Measurements from ENCODE around the gene SRSF1.
"Not testable (repeated sequence)": the region's sequence is repeated elsewhere in the genome, so short reads cannot be mapped to it uniquely, and the experiment has no call there.

Gene SRSF1

DNA sequence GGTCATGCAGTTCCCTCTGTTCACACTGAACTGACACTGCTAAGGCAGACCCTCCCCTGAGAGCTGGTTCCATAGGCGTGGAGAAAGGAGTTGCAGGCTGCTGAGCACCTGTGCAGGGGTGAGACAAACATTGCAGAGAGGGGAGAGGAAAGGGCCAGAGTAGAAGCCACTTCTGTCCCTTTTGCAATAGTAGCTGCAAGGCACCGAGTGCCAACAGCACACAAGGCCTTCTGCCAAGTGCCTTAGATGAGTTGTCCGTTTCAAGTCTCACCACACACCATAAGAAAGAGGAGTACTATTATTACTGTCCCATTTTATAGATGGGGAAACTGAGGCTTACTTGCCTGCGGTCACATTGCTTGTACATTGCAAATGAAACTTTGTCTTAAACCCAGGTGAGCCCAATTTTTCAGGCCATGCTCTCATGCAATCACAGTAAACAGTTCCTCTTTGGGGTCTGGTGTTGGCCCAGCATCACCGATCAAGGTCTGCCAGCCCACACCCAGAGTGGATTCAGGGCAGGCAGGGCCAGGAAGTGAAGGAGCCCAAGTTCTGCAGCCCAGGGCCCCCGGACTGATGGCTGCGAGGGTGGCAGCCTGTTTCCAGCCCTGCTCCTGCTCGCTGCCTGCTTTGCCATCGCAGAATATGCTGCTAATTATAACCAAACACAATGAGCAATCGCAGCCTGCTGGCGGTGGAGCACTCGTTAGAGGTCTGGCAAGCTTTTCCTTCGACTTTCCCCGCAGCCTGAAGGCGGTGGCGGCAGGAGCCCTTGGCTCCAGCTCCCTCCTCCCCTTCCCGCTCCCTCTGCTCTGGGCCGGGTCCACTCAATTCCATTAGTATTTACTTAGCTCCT lies 39.4 kb upstream of the SRSF1 start:
- H3K27ac ChIP-seq (ENCODE audit: low read depth, low read length), result no peak overlapping the region
- H3K27me3 ChIP-seq (ENCODE audit: control insufficient read depth, insufficient read depth, low read length), result no peaks in the 10 kb centered on the region
- no peak overlapping the region for H3K9ac ChIP-seq (ENCODE audit: low read depth, low read length)
- no peak overlapping the region for H3K4me3 ChIP-seq (ENCODE audit: low read depth, low read length)
- no peaks in the 10 kb centered on the region for H3K36me3 ChIP-seq (ENCODE audit: control insufficient read depth, insufficient read depth, low read length)
- H3K9me3 ChIP-seq (ENCODE audit: control insufficient read depth, insufficient read depth, low read length), result no peaks in the 10 kb centered on the region
- H3K4me1 ChIP-seq (ENCODE audit: control insufficient read depth, insufficient read depth, low read length), result peaks cover 12% of the 10 kb centered on the region; the same call in 1 of the 2 replicates

DNA sequence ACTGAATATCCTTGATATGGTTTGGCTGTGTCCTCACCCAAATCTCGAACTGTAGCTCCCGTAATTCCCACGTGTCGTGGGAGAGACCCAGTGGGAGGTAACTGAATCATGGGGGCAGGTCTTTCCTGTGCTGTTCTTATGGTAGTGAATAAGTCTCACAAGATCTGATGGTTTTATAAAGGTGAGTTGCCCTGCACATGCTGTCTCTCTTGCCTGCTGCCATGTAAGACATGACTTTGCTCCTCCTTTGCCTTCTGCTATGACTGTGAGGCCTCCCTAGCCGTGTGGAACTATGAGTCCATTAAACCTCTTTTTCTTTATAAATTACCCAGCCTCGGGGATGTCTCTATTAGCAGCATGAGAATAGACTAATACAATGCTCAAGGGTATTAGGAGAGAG lies 37.2 kb upstream of the SRSF1 start:
- not testable (repeated sequence) for H3K27me3 ChIP-seq (ENCODE audit: control insufficient read depth, insufficient read depth, low read length); H3K27ac ChIP-seq (ENCODE audit: low read depth, low read length); H3K4me3 ChIP-seq (ENCODE audit: low read depth, low read length); H3K36me3 ChIP-seq (ENCODE audit: control insufficient read depth, insufficient read depth, low read length); H3K9ac ChIP-seq (ENCODE audit: low read depth, low read length); H3K9me3 ChIP-seq (ENCODE audit: control insufficient read depth, insufficient read depth, low read length)
- H3K4me1 ChIP-seq (ENCODE audit: control insufficient read depth, insufficient read depth, low read length), result peaks cover 12% of the 10 kb centered on the region; the same call in 1 of the 2 replicates

DNA sequence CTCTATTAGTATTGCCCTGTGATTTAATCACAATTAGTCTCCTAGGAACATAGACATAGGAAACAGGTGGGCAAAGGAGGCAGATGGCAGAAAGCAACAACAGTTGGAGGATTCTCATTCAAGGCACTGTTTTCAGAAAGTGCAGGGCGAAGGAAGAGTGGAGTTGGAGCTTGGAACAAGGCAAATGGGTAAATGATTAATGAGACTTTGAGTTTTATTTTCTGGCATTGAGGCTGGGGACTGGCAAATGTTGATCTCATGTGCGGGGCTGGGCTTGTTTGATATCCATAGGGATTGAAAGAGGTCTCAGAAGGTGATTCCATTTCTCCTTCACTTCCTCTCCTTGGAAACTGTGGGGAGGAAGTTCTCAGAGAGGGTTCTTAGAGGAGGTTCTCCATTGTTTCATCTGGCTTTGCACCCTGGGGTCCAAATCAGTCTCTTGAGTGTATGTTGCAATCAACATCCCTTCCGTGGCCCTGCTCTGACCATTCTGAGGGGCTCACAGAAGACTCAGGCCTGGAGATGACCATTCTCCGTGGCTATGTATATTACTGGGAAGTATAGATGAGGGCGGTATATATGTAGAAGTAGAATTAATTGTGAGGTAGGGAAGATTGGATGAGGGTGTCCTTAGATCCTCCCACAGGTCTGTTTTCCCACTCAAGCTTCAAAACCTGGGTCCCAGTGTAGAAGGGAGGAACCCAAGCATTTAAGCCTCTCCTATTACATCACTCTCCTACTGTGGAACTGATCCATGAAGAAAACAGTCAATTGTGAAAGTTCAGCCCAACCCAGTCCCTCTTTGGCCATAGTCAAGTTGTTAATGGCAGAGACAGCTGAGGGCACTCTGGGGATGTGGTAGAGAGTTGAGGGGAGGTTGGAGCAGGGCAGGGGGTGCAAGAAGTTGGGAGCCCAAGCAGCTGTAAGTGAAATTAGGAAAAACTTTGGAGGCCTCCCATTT lies 36.5 kb upstream of the SRSF1 start:
- Histone ChIP-seq H3K27ac (ENCODE audit: low read depth, low read length) (no peak overlapping the region), H3K27me3 (ENCODE audit: control insufficient read depth, insufficient read depth, low read length) (no peaks in the 10 kb centered on the region), H3K4me3 (ENCODE audit: low read depth, low read length) (no peak overlapping the region), H3K9ac (ENCODE audit: low read depth, low read length) (no peak overlapping the region), H3K36me3 (ENCODE audit: control insufficient read depth, insufficient read depth, low read length) (no peaks in the 10 kb centered on the region), H3K4me1 (ENCODE audit: control insufficient read depth, insufficient read depth, low read length) (peaks cover 12% of the 10 kb centered on the region; the same call in 1 of the 2 replicates), H3K9me3 (ENCODE audit: control insufficient read depth, insufficient read depth, low read length) (no peaks in the 10 kb centered on the region)

DNA sequence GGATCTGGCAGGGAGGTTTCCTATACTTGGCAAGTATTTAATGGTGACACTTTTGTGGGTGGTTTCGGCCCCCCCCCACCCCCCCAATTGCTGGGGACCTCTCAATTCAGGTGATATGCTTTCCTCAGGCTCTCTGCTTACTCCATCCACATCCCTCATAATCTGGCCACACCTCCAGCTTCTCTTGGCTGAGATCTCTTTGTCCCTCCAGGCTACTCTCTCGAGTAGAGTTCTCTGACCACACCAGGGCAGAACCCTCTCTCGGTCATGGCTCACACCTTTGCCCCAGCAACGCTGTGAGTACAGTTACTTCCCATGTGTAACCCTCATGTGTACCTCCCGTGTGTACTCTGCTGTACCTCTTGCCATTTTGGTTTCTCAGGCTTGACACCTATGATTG lies 34.1 kb upstream of the SRSF1 start:
- H3K4me1 ChIP-seq (ENCODE audit: control insufficient read depth, insufficient read depth, low read length), result no peaks in the 10 kb centered on the region
- H3K9me3 ChIP-seq (ENCODE audit: control insufficient read depth, insufficient read depth, low read length), result no peaks in the 10 kb centered on the region
- H3K9ac ChIP-seq (ENCODE audit: low read depth, low read length), result no peak overlapping the region
- H3K36me3 ChIP-seq (ENCODE audit: control insufficient read depth, insufficient read depth, low read length), result no peaks in the 10 kb centered on the region
- no peak overlapping the region for H3K27ac ChIP-seq (ENCODE audit: low read depth, low read length)
- H3K27me3 ChIP-seq (ENCODE audit: control insufficient read depth, insufficient read depth, low read length), result no peaks in the 10 kb centered on the region
- no peak overlapping the region for H3K4me3 ChIP-seq (ENCODE audit: low read depth, low read length)

DNA sequence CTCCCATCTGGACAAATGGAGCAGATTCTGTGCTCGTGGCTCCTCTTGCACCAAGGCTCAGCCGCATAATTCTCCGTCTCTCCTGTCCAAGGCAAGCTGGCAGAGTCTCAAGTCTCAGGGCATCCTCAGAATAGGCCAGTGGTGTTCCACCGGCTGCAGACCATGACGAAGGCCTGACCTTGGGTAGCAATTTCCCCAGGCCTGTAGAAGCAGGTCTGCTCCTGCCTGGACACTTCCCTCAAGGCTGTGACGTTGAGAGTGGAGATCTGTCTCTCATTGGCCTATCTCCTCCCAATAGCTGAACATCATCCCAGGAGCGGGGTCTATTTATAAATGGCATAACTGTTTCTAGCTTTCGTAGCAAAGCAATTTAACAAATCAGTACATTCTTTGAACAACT lies 33.3 kb upstream of the SRSF1 start:
- no peaks in the 10 kb centered on the region for H3K36me3 ChIP-seq (ENCODE audit: control insufficient read depth, insufficient read depth, low read length)
- no peaks in the 10 kb centered on the region for H3K27me3 ChIP-seq (ENCODE audit: control insufficient read depth, insufficient read depth, low read length)
- H3K9ac ChIP-seq (ENCODE audit: low read depth, low read length), result no peak overlapping the region
- H3K27ac ChIP-seq (ENCODE audit: low read depth, low read length), result no peak overlapping the region
- no peaks in the 10 kb centered on the region for H3K4me1 ChIP-seq (ENCODE audit: control insufficient read depth, insufficient read depth, low read length)
- no peak overlapping the region for H3K4me3 ChIP-seq (ENCODE audit: low read depth, low read length)
- H3K9me3 ChIP-seq (ENCODE audit: control insufficient read depth, insufficient read depth, low read length), result no peaks in the 10 kb centered on the region

DNA sequence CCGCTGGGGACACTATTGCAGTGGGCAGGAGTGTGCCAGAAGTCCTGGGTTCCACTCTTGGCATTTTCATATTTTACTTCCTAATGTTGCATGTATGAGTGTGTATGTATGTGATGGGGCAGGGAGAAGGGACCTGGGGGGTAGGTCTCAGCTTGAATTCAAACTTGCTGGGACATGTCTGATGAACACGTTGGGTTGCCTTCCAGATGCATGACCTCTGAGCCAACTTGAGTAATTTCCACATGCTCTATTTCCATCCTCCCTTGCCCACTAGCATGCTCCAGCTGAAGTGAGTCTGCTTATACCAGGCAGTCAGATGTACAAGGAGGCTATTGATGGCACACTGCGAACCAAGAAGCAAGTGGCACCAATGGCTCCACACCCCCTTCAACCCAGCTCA lies 32.9 kb upstream of the SRSF1 start:
- no peak overlapping the region for H3K27ac ChIP-seq (ENCODE audit: low read depth, low read length)
- H3K27me3 ChIP-seq (ENCODE audit: control insufficient read depth, insufficient read depth, low read length), result no peaks in the 10 kb centered on the region
- no peak overlapping the region for H3K4me3 ChIP-seq (ENCODE audit: low read depth, low read length)
- H3K4me1 ChIP-seq (ENCODE audit: control insufficient read depth, insufficient read depth, low read length), result no peaks in the 10 kb centered on the region
- H3K9me3 ChIP-seq (ENCODE audit: control insufficient read depth, insufficient read depth, low read length), result no peaks in the 10 kb centered on the region
- no peaks in the 10 kb centered on the region for H3K36me3 ChIP-seq (ENCODE audit: control insufficient read depth, insufficient read depth, low read length)
- H3K9ac ChIP-seq (ENCODE audit: low read depth, low read length), result no peak overlapping the region

DNA sequence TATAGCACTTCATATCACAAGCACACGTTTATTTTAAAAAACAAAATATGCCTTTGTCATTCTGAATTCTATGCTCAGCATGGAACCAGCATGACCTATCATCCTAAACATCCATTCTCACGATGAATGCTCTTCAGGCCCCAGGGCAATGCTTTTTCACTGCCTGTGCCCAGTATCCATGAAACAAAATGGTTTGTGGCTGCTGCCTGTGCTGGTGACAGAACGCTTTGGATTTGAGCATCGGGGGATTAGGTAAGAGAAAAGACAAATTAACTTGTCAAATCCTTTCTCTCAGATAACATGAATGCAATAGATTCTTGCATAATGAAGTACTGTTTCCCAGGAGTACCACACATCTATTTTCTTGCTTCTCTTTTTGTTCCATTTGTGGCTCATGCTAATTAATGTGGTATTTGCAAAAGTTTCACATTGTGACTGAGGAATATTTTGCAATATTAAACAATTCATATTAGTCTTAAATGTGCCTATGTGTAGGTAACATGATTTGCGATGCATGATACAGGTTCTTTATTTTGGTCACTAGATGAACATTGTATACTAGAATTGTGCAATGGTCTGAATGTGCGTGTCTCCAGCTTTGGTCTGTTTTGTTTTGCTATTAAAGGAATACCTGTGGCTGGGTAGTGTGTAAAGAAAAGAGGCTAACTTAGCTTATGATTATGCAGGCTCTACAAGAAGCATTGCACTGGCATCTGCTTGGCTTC lies 25.8 kb upstream of the SRSF1 start:
- no peak overlapping the region for H3K9ac ChIP-seq (ENCODE audit: low read depth, low read length)

DNA sequence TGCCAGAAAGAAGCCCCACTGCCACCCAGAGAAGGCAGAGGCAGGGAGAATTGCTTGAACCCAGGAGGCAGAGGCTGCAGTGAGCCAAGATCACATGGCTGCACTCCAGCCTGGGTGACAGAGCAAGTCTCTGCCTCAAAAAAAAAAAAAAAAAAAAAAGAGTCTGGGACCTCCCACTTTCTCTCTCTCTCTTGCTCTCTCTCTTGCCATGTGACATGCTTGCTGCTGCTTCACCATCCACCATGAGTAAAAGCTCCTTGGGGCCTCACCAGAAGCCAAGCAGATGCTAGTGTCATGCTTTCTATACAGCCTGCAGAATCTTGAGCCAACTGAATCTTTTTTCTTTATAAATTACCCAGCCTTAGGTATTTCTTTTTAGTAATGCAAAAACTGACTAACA lies 21.5 kb upstream of the SRSF1 start:
- no peaks in the 10 kb centered on the region for H3K27me3 ChIP-seq (ENCODE audit: control insufficient read depth, insufficient read depth, low read length)
- H3K36me3 ChIP-seq (ENCODE audit: control insufficient read depth, insufficient read depth, low read length), result no peaks in the 10 kb centered on the region
- H3K9ac ChIP-seq (ENCODE audit: low read depth, low read length), result no peak overlapping the region
- H3K4me1 ChIP-seq (ENCODE audit: control insufficient read depth, insufficient read depth, low read length), result peaks cover 14% of the 10 kb centered on the region
- no peak overlapping the region for H3K27ac ChIP-seq (ENCODE audit: low read depth, low read length)
- no peak overlapping the region for H3K4me3 ChIP-seq (ENCODE audit: low read depth, low read length)
- no peaks in the 10 kb centered on the region; the same call in 1 of the 2 replicates for H3K9me3 ChIP-seq (ENCODE audit: control insufficient read depth, insufficient read depth, low read length)

More for the DNA sequence above, 25.8 kb upstream of the SRSF1 start:
- Histone ChIP-seq H3K27me3 (ENCODE audit: control insufficient read depth, insufficient read depth, low read length) (no peaks in the 10 kb centered on the region), H3K9me3 (ENCODE audit: control insufficient read depth, insufficient read depth, low read length) (no peaks in the 10 kb centered on the region; the same call in 1 of the 2 replicates), H3K27ac (ENCODE audit: low read depth, low read length) (peak overlapping the region; percentile 61), H3K4me3 (ENCODE audit: low read depth, low read length) (no peak overlapping the region; the same call in 1 of the 2 replicates), H3K36me3 (ENCODE audit: control insufficient read depth, insufficient read depth, low read length) (no peaks in the 10 kb centered on the region), H3K4me1 (ENCODE audit: control insufficient read depth, insufficient read depth, low read length) (peaks cover 16% of the 10 kb centered on the region)

DNA sequence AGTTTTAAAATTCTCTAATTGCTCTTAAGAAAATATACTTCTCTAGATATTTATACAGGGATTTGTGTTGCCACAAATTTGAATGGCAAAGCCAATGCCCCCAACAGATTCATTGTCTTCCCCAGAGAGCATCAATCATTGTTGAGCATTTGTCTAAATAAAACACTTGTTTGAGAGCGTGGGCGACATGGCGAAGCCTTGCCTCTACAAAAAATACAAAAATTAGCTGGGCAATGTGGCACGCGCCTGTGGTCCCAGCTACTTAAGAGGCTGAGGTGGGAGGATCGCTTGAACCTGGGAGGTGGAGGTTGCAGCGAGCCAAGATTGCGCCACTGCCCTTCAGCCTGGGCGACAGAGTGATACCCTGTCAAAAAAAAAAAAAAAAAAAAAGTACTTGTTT lies 13.4 kb upstream of the SRSF1 start:
- H3K4me3 ChIP-seq (ENCODE audit: low read depth, low read length), result no peak overlapping the region
- no peak overlapping the region for H3K27ac ChIP-seq (ENCODE audit: low read depth, low read length)

DNA sequence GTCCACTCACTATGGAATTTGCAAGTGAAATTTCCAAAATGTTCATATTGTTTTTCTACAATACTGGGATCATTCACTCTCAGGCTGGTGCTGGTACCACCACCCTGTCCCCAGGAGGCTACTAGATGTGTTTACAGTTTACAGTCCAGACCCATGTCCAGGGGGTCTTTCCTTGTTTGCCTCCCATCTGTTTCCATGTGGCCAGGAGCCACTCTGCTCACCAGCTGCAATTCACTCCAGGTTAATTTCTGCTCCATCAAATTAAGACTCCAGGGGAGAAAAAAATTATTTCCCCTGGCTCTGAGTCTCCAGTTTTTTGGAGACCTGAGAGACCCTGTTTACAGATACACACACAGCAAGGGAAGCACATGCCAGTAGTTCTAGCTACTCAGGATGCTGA lies 12.5 kb upstream of the SRSF1 start:
- Histone ChIP-seq H3K36me3 (ENCODE audit: control insufficient read depth, insufficient read depth, low read length) (no peaks in the 10 kb centered on the region), H3K4me1 (ENCODE audit: control insufficient read depth, insufficient read depth, low read length) (0 out of 2 replicates have a peak, but pooled peaks cover 7% of the 10 kb centered on the region), H3K27ac (ENCODE audit: low read depth, low read length) (no peak overlapping the region), H3K27me3 (ENCODE audit: control insufficient read depth, insufficient read depth, low read length) (no peaks in the 10 kb centered on the region), H3K9ac (ENCODE audit: low read depth, low read length) (no peak overlapping the region), H3K9me3 (ENCODE audit: control insufficient read depth, insufficient read depth, low read length) (no peaks in the 10 kb centered on the region), H3K4me3 (ENCODE audit: low read depth, low read length) (no peak overlapping the region)

More for the DNA sequence above, 13.4 kb upstream of the SRSF1 start:
- Histone ChIP-seq H3K27me3 (ENCODE audit: control insufficient read depth, insufficient read depth, low read length) (no peaks in the 10 kb centered on the region), H3K9me3 (ENCODE audit: control insufficient read depth, insufficient read depth, low read length) (no peaks in the 10 kb centered on the region), H3K36me3 (ENCODE audit: control insufficient read depth, insufficient read depth, low read length) (no peaks in the 10 kb centered on the region), H3K4me1 (ENCODE audit: control insufficient read depth, insufficient read depth, low read length) (0 out of 2 replicates have a peak, but pooled peaks cover 7% of the 10 kb centered on the region), H3K9ac (ENCODE audit: low read depth, low read length) (no peak overlapping the region)

Data from HUES48 (cell line).